ENCODE data around the gene VEGFD. TPM values are rescaled to one million over a fixed set of nuclear protein-coding genes. Genes with fewer than 3 reads are reported as not detected.

The VEGFD gene
- total and polyA plus RNA-seq, 2 of the 4 experiments (the other 2 are of a cell fraction) = 0.18 to 0.19 TPM

DNA sequence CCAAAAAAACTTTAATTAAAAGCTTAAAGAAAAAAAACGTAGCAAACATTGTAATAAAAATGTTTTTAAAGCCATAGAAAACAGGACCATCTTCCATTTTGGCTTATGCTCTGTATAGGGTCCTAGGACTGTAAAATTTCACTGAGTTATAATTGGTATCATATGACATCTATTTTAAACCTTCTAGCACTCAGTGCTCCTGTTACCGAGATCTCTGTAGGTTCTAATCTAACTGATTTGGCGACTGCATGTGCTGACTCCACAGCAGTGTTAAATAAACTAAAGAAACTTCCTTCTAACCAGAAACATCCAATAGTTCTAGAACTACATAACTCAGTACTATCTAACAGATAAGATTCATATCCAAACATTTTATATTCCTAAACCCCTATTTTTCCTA lies 68.7 kb downstream of the VEGFD start, which contains the start of gene ASB11:
Gene ASB11 (minus strand): TSS at position 132 of the 400 bp plus-strand sequence. CDS start 35 bp downstream, at position 97.
- DNase-seq = no peak
- Histone ChIP-seq H3K4me1 (ENCODE audit: control insufficient read depth, insufficient read depth, low read length) (no peaks in the 10 kb centered on the region), H3K4me2 (ENCODE audit: low read depth, low read length) (no peak within 1 kb of the TSS), H3K36me3 (ENCODE audit: control insufficient read depth, insufficient read depth, low read length) (no peaks in the 10 kb centered on the region), H2BK15ac (ENCODE audit: low read depth, low read length) (no peak within 1 kb of the TSS), H2BK5ac (ENCODE audit: low read depth, low read length, poor library complexity, severe bottlenecking) (no peak within 1 kb of the TSS), H4K5ac (ENCODE audit: low read depth, low read length) (no peak within 1 kb of the TSS), H3K14ac (replicated peaks; ENCODE audit: low read depth, low read length) (no peak within 1 kb of the TSS), H3K4ac (ENCODE audit: low read depth, low read length) (no peak within 1 kb of the TSS), H3K9me1 (ENCODE audit: insufficient read depth, low read length) (no peaks in the 10 kb centered on the region), H3K27me3 (ENCODE audit: control insufficient read depth, insufficient read depth, low read length) (peaks cover 1% of the 10 kb centered on the region; the same call in 1 of the 2 replicates), H4K8ac (ENCODE audit: low read depth in 2 of 2, low read length in 2 of 2) (no peak within 1 kb of the TSS), H2BK120ac (ENCODE audit: low read depth, low read length) (no peak within 1 kb of the TSS), H2AK9ac (replicated peaks; ENCODE audit: low read depth, low read length, poor library complexity) (no peak within 1 kb of the TSS), H4K20me1 (ENCODE audit: insufficient read depth, low read length) (no peaks in the 10 kb centered on the region), H3K9ac (ENCODE audit: low read depth, low read length) (no peak within 1 kb of the TSS), H3K79me1 (ENCODE audit: low read depth in 1 of 2, low read length in 2 of 2) (no peaks in the 10 kb centered on the region), H2AK5ac (ENCODE audit: low read depth, low read length) (no peak within 1 kb of the TSS), H4K91ac (ENCODE audit: insufficient read depth, low read depth, low read length) (no peak within 1 kb of the TSS), H2BK20ac (ENCODE audit: low read depth, low read length) (no peak within 1 kb of the TSS), H3K18ac (ENCODE audit: low read depth, low read length) (no peak within 1 kb of the TSS), H3K56ac (ENCODE audit: extremely low read depth, insufficient read depth, low read length) (no peak within 1 kb of the TSS), H3K23ac (ENCODE audit: low read depth, low read length) (no peak within 1 kb of the TSS), H2AFZ (replicated peaks; ENCODE audit: low read length, poor library complexity) (no peak within 1 kb of the TSS), H3K9me3 (ENCODE audit: control insufficient read depth, insufficient read depth, low read length) (no peaks in the 10 kb centered on the region), H3K4me3 (ENCODE audit: insufficient read depth, low read depth, low read length) (no peak within 1 kb of the TSS), H3K27ac (ENCODE audit: insufficient read depth, low read length) (no peak within 1 kb of the TSS)
- in situ Hi-C loops (cut with MboI; ENCODE audit: low sequenced_read_pairs) = no loop called here
- CTCF ChIA-PET = interaction anchor here (0.6 kb wide), 1 partner anchor 1517 kb away, joined by 3 read pairs; no protein-coding TSS in a partner anchor
- no peak for TF ChIP-seq CHD1 (IDR thresholded peaks at IDR 0.05; ENCODE audit: low read depth, low read length)
- no peak for TF ChIP-seq MAFK (IDR thresholded peaks at IDR 0.05; ENCODE audit: low read depth, low read length)
- TF ChIP-seq NFE2L2 (IDR thresholded peaks at IDR 0.05; ENCODE audit: low read depth, low read length) = no peak
- no peak for TF ChIP-seq MAZ (IDR thresholded peaks at IDR 0.05; ENCODE audit: borderline replicate concordance, low read depth, low read length)
- TF ChIP-seq, protein P1, sequence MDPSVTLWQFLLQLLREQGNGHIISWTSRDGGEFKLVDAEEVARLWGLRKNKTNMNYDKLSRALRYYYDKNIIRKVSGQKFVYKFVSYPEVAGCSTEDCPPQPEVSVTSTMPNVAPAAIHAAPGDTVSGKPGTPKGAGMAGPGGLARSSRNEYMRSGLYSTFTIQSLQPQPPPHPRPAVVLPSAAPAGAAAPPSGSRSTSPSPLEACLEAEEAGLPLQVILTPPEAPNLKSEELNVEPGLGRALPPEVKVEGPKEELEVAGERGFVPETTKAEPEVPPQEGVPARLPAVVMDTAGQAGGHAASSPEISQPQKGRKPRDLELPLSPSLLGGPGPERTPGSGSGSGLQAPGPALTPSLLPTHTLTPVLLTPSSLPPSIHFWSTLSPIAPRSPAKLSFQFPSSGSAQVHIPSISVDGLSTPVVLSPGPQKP (IDR thresholded peaks at IDR 0.05; ENCODE audit: borderline replicate concordance, low read depth, low read length) = no peak
- no peak for TF ChIP-seq CEBPB (IDR thresholded peaks at IDR 0.05; ENCODE audit: low read depth, low read length)
- no peak for TF ChIP-seq RAD21 (IDR thresholded peaks at IDR 0.05; ENCODE audit: low read length)
- no peak for TF ChIP-seq POLR2A (IDR thresholded peaks at IDR 0.05; ENCODE audit: low read depth, low read length)
- no CpG with 5 or more reads among the region's 3 CpGs for WGBS, 2 experiments (ENCODE audit: extremely low coverage in 2 of 2, insufficient read length in 1 of 2)
- intact Hi-C loops (cut with micrococcal nuclease) = no loop called here
- no TSS peak for BruUV-seq (replicated peaks)
- dilution Hi-C loops (cut with HindIII; ENCODE audit: low sequenced_read_pairs, unreplicated experiment) = no loop called here
- no peak for ATAC-seq (ENCODE audit: low read depth)
- POLR2A ChIA-PET (ENCODE audit: unreplicated experiment) = no interaction called here

Measured in IMR-90 (cell line).